ENCODE data around the gene PLA2G2C.

DNA sequence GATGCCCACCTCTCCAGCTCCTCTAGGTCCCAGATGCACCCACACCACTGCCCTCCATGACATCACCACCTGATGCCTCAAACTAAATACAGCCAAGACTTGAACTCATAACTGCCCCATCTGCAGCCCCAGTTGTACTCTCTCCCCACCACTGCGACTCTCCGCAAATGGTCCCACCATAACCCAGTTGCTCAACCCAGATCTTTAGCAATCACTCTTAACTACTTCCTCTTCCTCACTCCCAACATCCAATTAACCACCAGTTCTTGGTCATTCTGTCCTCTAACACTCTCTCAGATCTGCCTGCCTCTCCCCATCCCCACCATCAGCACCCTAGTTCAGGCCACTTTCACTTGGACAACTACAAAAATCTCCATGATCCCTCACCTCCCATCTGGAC, 36.8 kb upstream of the PLA2G2C start:
- TF ChIP-seq ZNF121 (tag by site-specific recombination; IDR thresholded peaks at IDR 0.05) (no peak), ZNF138 (tag by site-specific recombination; IDR thresholded peaks at IDR 0.05; ENCODE audit: borderline replicate concordance) (no peak), RBAK (tag by site-specific recombination; IDR thresholded peaks at IDR 0.05) (no peak), ZNF416 (tag by site-specific recombination; IDR thresholded peaks at IDR 0.05) (no peak)
- TF ChIP-seq, protein P1, sequence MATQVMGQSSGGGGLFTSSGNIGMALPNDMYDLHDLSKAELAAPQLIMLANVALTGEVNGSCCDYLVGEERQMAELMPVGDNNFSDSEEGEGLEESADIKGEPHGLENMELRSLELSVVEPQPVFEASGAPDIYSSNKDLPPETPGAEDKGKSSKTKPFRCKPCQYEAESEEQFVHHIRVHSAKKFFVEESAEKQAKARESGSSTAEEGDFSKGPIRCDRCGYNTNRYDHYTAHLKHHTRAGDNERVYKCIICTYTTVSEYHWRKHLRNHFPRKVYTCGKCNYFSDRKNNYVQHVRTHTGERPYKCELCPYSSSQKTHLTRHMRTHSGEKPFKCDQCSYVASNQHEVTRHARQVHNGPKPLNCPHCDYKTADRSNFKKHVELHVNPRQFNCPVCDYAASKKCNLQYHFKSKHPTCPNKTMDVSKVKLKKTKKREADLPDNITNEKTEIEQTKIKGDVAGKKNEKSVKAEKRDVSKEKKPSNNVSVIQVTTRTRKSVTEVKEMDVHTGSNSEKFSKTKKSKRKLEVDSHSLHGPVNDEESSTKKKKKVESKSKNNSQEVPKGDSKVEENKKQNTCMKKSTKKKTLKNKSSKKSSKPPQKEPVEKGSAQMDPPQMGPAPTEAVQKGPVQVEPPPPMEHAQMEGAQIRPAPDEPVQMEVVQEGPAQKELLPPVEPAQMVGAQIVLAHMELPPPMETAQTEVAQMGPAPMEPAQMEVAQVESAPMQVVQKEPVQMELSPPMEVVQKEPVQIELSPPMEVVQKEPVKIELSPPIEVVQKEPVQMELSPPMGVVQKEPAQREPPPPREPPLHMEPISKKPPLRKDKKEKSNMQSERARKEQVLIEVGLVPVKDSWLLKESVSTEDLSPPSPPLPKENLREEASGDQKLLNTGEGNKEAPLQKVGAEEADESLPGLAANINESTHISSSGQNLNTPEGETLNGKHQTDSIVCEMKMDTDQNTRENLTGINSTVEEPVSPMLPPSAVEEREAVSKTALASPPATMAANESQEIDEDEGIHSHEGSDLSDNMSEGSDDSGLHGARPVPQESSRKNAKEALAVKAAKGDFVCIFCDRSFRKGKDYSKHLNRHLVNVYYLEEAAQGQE (tag by site-specific recombination; IDR thresholded peaks at IDR 0.05) = no peak
- TF ChIP-seq, protein P2, sequence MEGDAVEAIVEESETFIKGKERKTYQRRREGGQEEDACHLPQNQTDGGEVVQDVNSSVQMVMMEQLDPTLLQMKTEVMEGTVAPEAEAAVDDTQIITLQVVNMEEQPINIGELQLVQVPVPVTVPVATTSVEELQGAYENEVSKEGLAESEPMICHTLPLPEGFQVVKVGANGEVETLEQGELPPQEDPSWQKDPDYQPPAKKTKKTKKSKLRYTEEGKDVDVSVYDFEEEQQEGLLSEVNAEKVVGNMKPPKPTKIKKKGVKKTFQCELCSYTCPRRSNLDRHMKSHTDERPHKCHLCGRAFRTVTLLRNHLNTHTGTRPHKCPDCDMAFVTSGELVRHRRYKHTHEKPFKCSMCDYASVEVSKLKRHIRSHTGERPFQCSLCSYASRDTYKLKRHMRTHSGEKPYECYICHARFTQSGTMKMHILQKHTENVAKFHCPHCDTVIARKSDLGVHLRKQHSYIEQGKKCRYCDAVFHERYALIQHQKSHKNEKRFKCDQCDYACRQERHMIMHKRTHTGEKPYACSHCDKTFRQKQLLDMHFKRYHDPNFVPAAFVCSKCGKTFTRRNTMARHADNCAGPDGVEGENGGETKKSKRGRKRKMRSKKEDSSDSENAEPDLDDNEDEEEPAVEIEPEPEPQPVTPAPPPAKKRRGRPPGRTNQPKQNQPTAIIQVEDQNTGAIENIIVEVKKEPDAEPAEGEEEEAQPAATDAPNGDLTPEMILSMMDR (tag by site-specific recombination; IDR thresholded peaks at IDR 0.05) = no peak

All from HEK293 (cell line).